ENCODE data around the gene NELL1.

Gene NELL1

GRCh38 chr11:21561581-21561980 is 892.2 kb downstream of the NELL1 start:
- FAIRE-seq (no peak), DNase-seq (ENCODE audit: insufficient read length, low spot score) (no peak)
- TF ChIP-seq CTCF (IDR thresholded peaks at IDR 0.05; ENCODE audit: insufficient read depth, missing control alignments), result no peak

GRCh38 chr11:21564095-21564494 is 894.7 kb downstream of the NELL1 start:
- no peak for TF ChIP-seq CTCF (IDR thresholded peaks at IDR 0.05; ENCODE audit: insufficient read depth, missing control alignments)
- peak; percentile 76 for FAIRE-seq
- DNase-seq (ENCODE audit: insufficient read length, low spot score), result no peak

GRCh38 chr11:21564833-21565682 is 895.7 kb downstream of the NELL1 start:
- no peak for TF ChIP-seq CTCF (IDR thresholded peaks at IDR 0.05; ENCODE audit: insufficient read depth, missing control alignments)
- DNase-seq (ENCODE audit: insufficient read length, low spot score) (no peak), FAIRE-seq (no peak)

- no peak for FAIRE-seq
- TF ChIP-seq CTCF (IDR thresholded peaks at IDR 0.05; ENCODE audit: insufficient read depth, missing control alignments), result no peak
- no peak for DNase-seq (ENCODE audit: insufficient read length, low spot score)
Measured at GRCh38 chr11:21566521-21567117, 897.2 kb downstream of the NELL1 start.

- TF ChIP-seq CTCF (IDR thresholded peaks at IDR 0.05; ENCODE audit: insufficient read depth, missing control alignments), result no peak
- no peak for FAIRE-seq
- DNase-seq (ENCODE audit: insufficient read length, low spot score), result no peak
Measured at GRCh38 chr11:21567645-21568290, 898.4 kb downstream of the NELL1 start.

GRCh38 chr11:21572210-21572609 is 902.8 kb downstream of the NELL1 start:
- TF ChIP-seq CTCF (IDR thresholded peaks at IDR 0.05; ENCODE audit: insufficient read depth, missing control alignments), result no peak
- DNase-seq (ENCODE audit: insufficient read length, low spot score) (no peak), FAIRE-seq (no peak)

Data from D721Med (cell line).